HEK293 (cell line): ENCODE measurements around the gene DHX32.

Experiments
- GLI4 ChIP-seq: fragments of 450-650 bp; formaldehyde crosslinking; IDR thresholded peaks from 2 replicates; pipeline ENCODE4 v1.5.1; 2016; ENCODE audit warnings: missing biosample characterization, missing genetic modification characterization
- HOXA7 ChIP-seq: sonication (generic); formaldehyde crosslinking; IDR thresholded peaks from 2 replicates; pipeline ENCODE4 v1.8.1; 2022; ENCODE audit warnings: missing genetic modification reagents, borderline replicate concordance
- HOXD13 ChIP-seq: sonication (generic); formaldehyde crosslinking; IDR thresholded peaks from 2 replicates; pipeline ENCODE4 v1.8.0; 2022; ENCODE audit warnings: missing genetic modification reagents, borderline replicate concordance
- IKZF3 ChIP-seq: fragments of 450-650 bp; IDR thresholded peaks from 2 replicates; pipeline ENCODE4 v1.5.0; 2018; ENCODE audit warnings: missing biosample characterization, mild to moderate bottlenecking, missing genetic modification characterization, moderate library complexity
- KLF1 ChIP-seq: fragments of 450-650 bp; formaldehyde crosslinking; IDR thresholded peaks from 2 replicates; pipeline ENCODE4 v1.5.1; 2016; ENCODE audit warnings: missing biosample characterization, missing genetic modification characterization
- KLF16 ChIP-seq: fragments of 450-650 bp; formaldehyde crosslinking; IDR thresholded peaks from 2 replicates; pipeline ENCODE4 v1.5.1; 2017; ENCODE audit warnings: missing biosample characterization, missing genetic modification characterization
- PATZ1 ChIP-seq: fragments of 450-650 bp; formaldehyde crosslinking; IDR thresholded peaks from 2 replicates; pipeline ENCODE4 v1.5.1; 2016; ENCODE audit warnings: missing biosample characterization, missing genetic modification characterization
- PRDM1 ChIP-seq: fragments of 450-650 bp; formaldehyde crosslinking; IDR thresholded peaks from 2 replicates; pipeline ENCODE4; 2016; ENCODE audit warnings: missing biosample characterization, missing genetic modification characterization
- PRDM4 ChIP-seq: fragments of 450-650 bp; formaldehyde crosslinking; IDR thresholded peaks from 2 replicates; pipeline ENCODE4 v1.5.1; 2017; ENCODE audit warnings: missing biosample characterization, missing genetic modification characterization
- REPIN1 ChIP-seq: fragments of 450-650 bp; formaldehyde crosslinking; IDR thresholded peaks from 2 replicates; pipeline ENCODE4 v1.5.1; 2017; ENCODE audit warnings: missing biosample characterization, missing genetic modification characterization, low read depth
- TRIM28 ChIP-seq: IDR thresholded peaks from 2 replicates; pipeline ENCODE4 v1.6.1; 2011; ENCODE audit warnings: low read length, control low read depth, borderline replicate concordance
- ZBTB1 ChIP-seq: fragments of 450-650 bp; formaldehyde crosslinking; IDR thresholded peaks from 2 replicates; pipeline ENCODE4 v1.5.1; 2016; ENCODE audit warnings: missing biosample characterization, missing genetic modification characterization
- ZBTB11 ChIP-seq: fragments of 450-650 bp; formaldehyde crosslinking; conservative IDR thresholded peaks from 2 replicates; pipeline ENCODE4 v1.5.1; 2016; ENCODE audit warnings: low read depth, missing biosample characterization, missing genetic modification characterization
- ZBTB26 ChIP-seq: fragments of 450-650 bp; formaldehyde crosslinking; optimal IDR thresholded peaks from 2 replicates; pipeline ENCODE3; 2016; ENCODE audit warnings: missing biosample characterization, mild to moderate bottlenecking, missing genetic modification characterization
- ZNF155 ChIP-seq: fragments of 450-650 bp; formaldehyde crosslinking; IDR thresholded peaks from 2 replicates; pipeline ENCODE4 v1.5.1; 2016; ENCODE audit warnings: missing biosample characterization, missing genetic modification characterization
- ZNF211 ChIP-seq: fragments of 450-650 bp; formaldehyde crosslinking; IDR thresholded peaks from 2 replicates; pipeline ENCODE4 v1.5.1; 2016; ENCODE audit warnings: low read depth, missing biosample characterization, missing genetic modification characterization
- ZNF561 ChIP-seq: fragments of 450-650 bp; IDR thresholded peaks from 2 replicates; pipeline ENCODE4 v1.5.1; 2018; ENCODE audit warnings: missing biosample characterization, missing genetic modification characterization, borderline replicate concordance
- ZNF585B ChIP-seq: fragments of 450-650 bp; formaldehyde crosslinking; IDR thresholded peaks from 2 replicates; pipeline ENCODE4 v1.5.1; 2016; ENCODE audit warnings: missing biosample characterization, missing genetic modification characterization
- ZNF626 ChIP-seq: fragments of 450-650 bp; sonication (Bioruptor Pico); formaldehyde crosslinking; IDR thresholded peaks from 2 replicates; pipeline ENCODE4 v1.5.1; 2018; ENCODE audit warnings: missing biosample characterization, missing genetic modification characterization, inconsistent platforms
- ZNF639 ChIP-seq: fragments of 450-650 bp; formaldehyde crosslinking; IDR thresholded peaks from 2 replicates; pipeline ENCODE4 v1.5.1; 2016; ENCODE audit warnings: missing biosample characterization, missing genetic modification characterization
- ZNF658 ChIP-seq: fragments of 450-650 bp; formaldehyde crosslinking; IDR thresholded peaks from 2 replicates; pipeline ENCODE4; 2016; ENCODE audit warnings: missing biosample characterization, missing genetic modification characterization
- ZNF704 ChIP-seq: fragments of 450-650 bp; formaldehyde crosslinking; IDR thresholded peaks from 2 replicates; pipeline ENCODE4 v1.5.1; 2016; ENCODE audit warnings: missing biosample characterization, missing genetic modification characterization
- ZNF747 ChIP-seq: fragments of 450-650 bp; formaldehyde crosslinking; IDR thresholded peaks from 2 replicates; pipeline ENCODE4 v1.5.1; 2016; ENCODE audit warnings: missing biosample characterization, missing genetic modification characterization
- ZNF785 ChIP-seq: fragments of 450-650 bp; formaldehyde crosslinking; IDR thresholded peaks from 2 replicates; pipeline ENCODE4 v1.5.1; 2016; ENCODE audit warnings: missing biosample characterization, missing genetic modification characterization
- ZNF830 ChIP-seq: fragments of 450-650 bp; IDR thresholded peaks from 2 replicates; pipeline ENCODE4 v1.5.0; 2018; ENCODE audit warnings: missing biosample characterization, missing genetic modification characterization, low read depth, mild to moderate bottlenecking, moderate library complexity
- ZSCAN23 ChIP-seq: fragments of 450-650 bp; formaldehyde crosslinking; IDR thresholded peaks from 2 replicates; pipeline ENCODE4 v1.5.1; 2016; ENCODE audit warnings: missing biosample characterization, missing genetic modification characterization
- ZSCAN4 ChIP-seq: fragments of 450-650 bp; formaldehyde crosslinking; IDR thresholded peaks from 2 replicates; pipeline ENCODE4 v1.5.1; 2017; ENCODE audit warnings: missing biosample characterization, missing genetic modification characterization

Gene DHX32

GRCh38 chr10:125822878-125823662 is 58.0 kb downstream of the DHX32 start, which contains the start of the genes BCCIP and UROS (continued):
- TF ChIP-seq HOXA7 (CRISPR knock-in tag) = no peak
- TF ChIP-seq KLF16 (tag by site-specific recombination) = peak; percentile 61
- TF ChIP-seq GLI4 (tag by site-specific recombination) = no peak
- no peak for TF ChIP-seq ZNF585B (tag by site-specific recombination)
- TF ChIP-seq PRDM4 (tag by site-specific recombination) = 0 out of 2 replicates have a peak, but pooled peaks have one; percentile 45
- TF ChIP-seq ZNF639 (tag by site-specific recombination) = peak; percentile 95
- no peak for TF ChIP-seq ZNF830 (tag by site-specific recombination)
- TF ChIP-seq ZSCAN4 (tag by site-specific recombination) = no peak
- peak; percentile 92 for TF ChIP-seq ZBTB26 (tag by site-specific recombination)
- TF ChIP-seq ZNF658 = no peak
- TF ChIP-seq TRIM28 = no peak
- TF ChIP-seq ZNF785 (tag by site-specific recombination) = no peak
- no peak for TF ChIP-seq ZSCAN23
- TF ChIP-seq HOXD13 (CRISPR knock-in tag) = no peak
- no peak for TF ChIP-seq ZNF211 (tag by site-specific recombination)
- TF ChIP-seq KLF1 (tag by site-specific recombination) = 0 out of 2 replicates have a peak, but pooled peaks have one; percentile 42
- TF ChIP-seq ZBTB11 = peak; percentile 33; the same call in 1 of the 2 replicates
- TF ChIP-seq ZNF747 (tag by site-specific recombination) = no peak
- peak; percentile 70; the same call in 1 of the 2 replicates for TF ChIP-seq ZNF561 (tag by site-specific recombination)
- TF ChIP-seq ZBTB1 (tag by site-specific recombination) = no peak
- TF ChIP-seq PRDM1 (tag by site-specific recombination) = no peak
- TF ChIP-seq PATZ1 (tag by site-specific recombination) = peak; percentile 18; the same call in 1 of the 2 replicates
- TF ChIP-seq ZNF626 (tag by site-specific recombination) = no peak
- no peak for TF ChIP-seq ZNF155
- TF ChIP-seq REPIN1 (tag by site-specific recombination) = peak; percentile 71; the same call in 1 of the 2 replicates
- 0 out of 2 replicates have a peak, but pooled peaks have one; percentile 8 for TF ChIP-seq IKZF3 (tag by site-specific recombination)
- TF ChIP-seq ZNF704 (tag by site-specific recombination) = no peak
